Measurements from ENCODE around the gene CNOT4. TPM values are rescaled to one million over a fixed set of nuclear protein-coding genes. Genes with fewer than 3 reads are reported as not detected.

The CNOT4 gene
- total RNA-seq, 2 donors from 2014 or later, result 25.6 to 32.9 TPM

DNA sequence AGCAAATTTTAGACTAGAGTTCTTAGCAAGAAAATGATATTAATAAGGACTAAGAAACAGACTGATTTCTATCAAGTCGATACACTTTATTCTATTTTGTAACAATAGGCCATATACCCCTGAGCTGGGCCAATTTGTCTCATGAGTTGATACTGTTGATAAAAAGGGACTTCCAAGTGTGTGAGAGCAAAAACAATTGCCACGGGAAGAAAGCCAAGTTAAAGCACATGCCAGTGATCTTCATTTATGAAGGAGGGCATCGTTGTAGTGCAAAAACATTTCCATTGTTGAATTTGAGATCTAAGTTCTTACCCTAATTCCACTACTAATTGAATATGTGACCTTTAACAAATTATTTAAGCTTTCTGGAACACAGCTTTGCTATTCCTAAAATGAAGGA, 119.9 kb downstream of the CNOT4 start:
- H3K36me3 Mint-ChIP-seq, result peaks cover 7% of the 10 kb centered on the region
- H3K9me3 Mint-ChIP-seq, result no peaks in the 10 kb centered on the region
- DNase-seq (ENCODE audit: low spot score), result no peak
- no peak for ATAC-seq
- no peaks in the 10 kb centered on the region for H3K4me1 Mint-ChIP-seq (ENCODE audit: low read depth in 2 of 2)
- H3K4me3 Mint-ChIP-seq, result no peak overlapping the region
- H3K27me3 Mint-ChIP-seq, result no peaks in the 10 kb centered on the region
- no peak overlapping the region for H3K27ac Mint-ChIP-seq

DNA sequence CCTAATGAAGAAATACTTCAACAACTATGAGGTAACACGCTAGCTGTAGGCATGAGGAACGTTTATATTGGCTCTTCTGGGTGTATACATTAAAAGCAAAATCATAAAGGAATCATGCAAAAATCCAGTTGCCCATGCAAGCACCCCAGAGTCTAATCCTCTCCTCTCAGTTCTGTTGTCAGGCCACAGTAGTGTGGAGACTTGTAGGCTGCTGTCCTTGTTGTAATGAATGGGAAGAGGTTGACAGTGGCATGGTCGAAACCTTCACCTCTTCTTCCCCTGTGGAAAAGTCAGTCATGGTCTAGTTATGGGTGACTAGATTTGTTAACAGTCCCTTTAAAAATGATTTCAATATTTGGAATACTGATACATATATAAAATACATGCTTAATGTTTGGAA, 121.3 kb downstream of the CNOT4 start:
- H3K36me3 Mint-ChIP-seq, result peaks cover under 1% of the 10 kb centered on the region
- H3K27me3 Mint-ChIP-seq, result no peaks in the 10 kb centered on the region
- H3K9me3 Mint-ChIP-seq, result no peaks in the 10 kb centered on the region
- H3K4me3 Mint-ChIP-seq, result no peak overlapping the region
- ATAC-seq (no peak), DNase-seq (ENCODE audit: low spot score) (no peak)
- H3K27ac Mint-ChIP-seq, result no peak overlapping the region
- no peaks in the 10 kb centered on the region for H3K4me1 Mint-ChIP-seq (ENCODE audit: low read depth in 2 of 2)

DNA sequence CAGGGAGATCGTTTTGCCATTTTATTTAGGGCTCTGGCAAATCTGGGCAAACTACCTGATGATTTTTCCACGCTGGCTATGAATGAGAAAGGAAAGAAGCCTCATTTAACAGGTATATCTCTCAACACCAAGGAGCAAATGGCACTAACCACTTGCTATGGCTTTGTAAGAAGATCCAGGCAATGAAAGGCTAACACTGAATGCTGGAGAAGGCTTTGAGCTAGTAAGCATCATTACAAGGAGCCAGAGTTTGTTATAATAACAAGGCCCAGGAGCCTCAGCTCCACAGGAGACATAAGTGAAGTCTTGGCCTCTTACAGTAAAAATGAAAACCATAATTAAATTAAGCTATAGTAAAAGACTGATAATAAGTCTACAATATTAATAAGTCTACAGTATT, 123.1 kb downstream of the CNOT4 start:
- Mint-ChIP-seq H3K36me3 (no peaks in the 10 kb centered on the region), H3K9me3 (no peaks in the 10 kb centered on the region), H3K27me3 (no peaks in the 10 kb centered on the region)

DNA sequence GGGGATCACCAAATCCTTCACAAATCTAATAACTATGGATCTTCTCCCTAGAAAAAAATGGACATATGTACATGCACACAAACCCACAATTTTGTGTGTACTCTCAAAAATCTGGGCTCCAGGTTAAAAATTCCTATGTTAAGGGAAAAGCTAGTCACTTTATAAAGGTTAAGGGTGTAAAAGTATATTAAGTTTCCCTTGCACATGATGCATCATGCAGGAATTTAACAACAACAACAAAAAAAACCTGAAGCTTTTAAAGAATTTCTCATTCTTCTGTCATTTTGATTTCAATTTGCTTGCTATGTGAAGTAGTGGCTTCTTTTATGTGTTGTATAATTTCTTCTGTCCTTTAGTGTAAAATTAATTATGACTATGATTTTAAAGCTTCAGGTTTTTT, 123.7 kb downstream of the CNOT4 start:
- ATAC-seq (no peak), DNase-seq (ENCODE audit: low spot score) (no peak)
- H3K4me1 Mint-ChIP-seq (ENCODE audit: low read depth in 2 of 2), result no peaks in the 10 kb centered on the region
- H3K27me3 Mint-ChIP-seq, result no peaks in the 10 kb centered on the region
- H3K9me3 Mint-ChIP-seq, result no peaks in the 10 kb centered on the region
- H3K36me3 Mint-ChIP-seq, result no peaks in the 10 kb centered on the region
- no peak overlapping the region for H3K4me3 Mint-ChIP-seq
- no peak overlapping the region for H3K27ac Mint-ChIP-seq

More for the DNA sequence above, 123.1 kb downstream of the CNOT4 start:
- no peak for ATAC-seq
- H3K4me1 Mint-ChIP-seq (ENCODE audit: low read depth in 2 of 2), result no peaks in the 10 kb centered on the region
- no peak overlapping the region for H3K4me3 Mint-ChIP-seq
- no peak overlapping the region for H3K27ac Mint-ChIP-seq
- no peak for DNase-seq (ENCODE audit: low spot score)

DNA sequence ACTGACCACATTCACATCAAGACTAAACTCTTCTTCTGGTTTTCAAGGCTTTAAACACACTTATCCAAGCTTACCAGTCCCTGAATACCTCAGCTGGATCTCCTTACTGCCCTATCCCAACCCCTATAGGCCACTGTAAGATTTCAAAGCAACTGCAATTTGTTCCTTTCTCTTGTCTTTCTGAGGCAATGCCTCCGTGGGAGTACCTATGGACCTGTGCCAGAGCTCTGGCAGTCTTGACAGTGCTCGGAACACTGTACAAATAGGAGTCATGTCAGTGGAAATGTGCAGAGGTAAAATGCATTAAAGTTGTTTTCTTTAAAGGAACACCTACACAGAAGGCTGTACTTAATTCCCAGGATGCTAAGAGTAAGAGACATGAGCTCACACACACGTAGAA, 124.7 kb downstream of the CNOT4 start:
- Mint-ChIP-seq H3K4me1 (ENCODE audit: low read depth in 2 of 2) (no peaks in the 10 kb centered on the region), H3K36me3 (no peaks in the 10 kb centered on the region), H3K27ac (no peak overlapping the region), H3K9me3 (no peaks in the 10 kb centered on the region), H3K27me3 (no peaks in the 10 kb centered on the region), H3K4me3 (no peak overlapping the region)
- no peak for ATAC-seq
- DNase-seq (ENCODE audit: low spot score), result no peak

DNA sequence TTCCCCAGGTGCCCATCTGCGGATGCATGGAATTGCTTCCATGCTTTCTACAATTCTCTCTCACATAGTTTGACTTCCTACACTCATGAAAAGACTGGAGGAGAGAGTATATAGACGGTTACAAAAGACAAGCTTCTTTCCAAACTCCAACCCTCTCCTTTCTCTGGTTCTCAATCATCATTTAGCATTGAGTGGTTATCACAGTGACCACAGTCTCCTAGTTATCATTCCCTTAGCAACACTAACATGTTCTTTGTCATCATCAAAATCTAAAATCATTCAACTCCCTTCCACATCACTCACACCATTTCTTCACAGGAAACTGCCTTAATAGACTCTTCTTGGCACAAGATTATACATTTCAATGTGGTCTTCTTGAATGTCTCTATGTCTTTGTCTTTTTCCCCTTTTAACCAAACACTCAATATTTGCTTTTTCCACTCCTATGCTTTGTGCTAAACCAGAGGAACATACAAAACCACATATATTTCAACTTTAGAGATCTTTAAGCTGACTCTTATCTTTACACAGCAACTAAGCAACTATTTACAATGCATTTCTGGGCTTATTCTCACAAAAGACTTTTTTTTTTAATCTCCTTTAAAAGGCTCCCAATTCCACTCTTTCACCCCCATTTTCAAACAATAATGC, 126.3 kb downstream of the CNOT4 start:
- Mint-ChIP-seq H3K4me1 (ENCODE audit: low read depth in 2 of 2) (no peaks in the 10 kb centered on the region), H3K9me3 (no peaks in the 10 kb centered on the region), H3K27me3 (no peaks in the 10 kb centered on the region), H3K36me3 (no peaks in the 10 kb centered on the region), H3K4me3 (no peak overlapping the region), H3K27ac (no peak overlapping the region)
- ATAC-seq (peak in 1 of 2 donors; percentile 68), DNase-seq (ENCODE audit: low spot score) (no peak)

DNA sequence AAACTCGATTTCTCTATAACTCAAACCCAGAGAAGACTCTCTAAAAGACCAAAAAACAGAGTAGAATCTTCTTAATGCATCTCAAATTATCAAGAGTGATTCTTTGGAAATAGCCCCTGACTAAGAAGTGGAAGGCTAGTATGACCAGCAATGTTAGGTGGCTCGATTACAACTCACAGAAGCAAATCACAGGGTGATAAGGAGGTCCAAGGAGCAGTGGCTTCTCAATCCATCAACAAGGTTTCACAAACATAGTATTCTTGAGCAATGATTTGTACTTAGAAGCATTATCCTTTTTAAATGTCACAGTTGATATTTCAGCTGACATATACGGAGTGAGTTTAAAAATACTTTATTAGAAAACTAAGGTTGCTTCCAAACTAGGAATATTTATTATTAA, 127.7 kb downstream of the CNOT4 start:
- DNase-seq (ENCODE audit: low spot score) (no peak), ATAC-seq (no peak)
- H3K27me3 Mint-ChIP-seq, result no peaks in the 10 kb centered on the region
- H3K36me3 Mint-ChIP-seq, result no peaks in the 10 kb centered on the region
- no peaks in the 10 kb centered on the region for H3K9me3 Mint-ChIP-seq
- no peak overlapping the region for H3K27ac Mint-ChIP-seq
- H3K4me1 Mint-ChIP-seq (ENCODE audit: low read depth in 2 of 2), result no peaks in the 10 kb centered on the region
- H3K4me3 Mint-ChIP-seq, result no peak overlapping the region

DNA sequence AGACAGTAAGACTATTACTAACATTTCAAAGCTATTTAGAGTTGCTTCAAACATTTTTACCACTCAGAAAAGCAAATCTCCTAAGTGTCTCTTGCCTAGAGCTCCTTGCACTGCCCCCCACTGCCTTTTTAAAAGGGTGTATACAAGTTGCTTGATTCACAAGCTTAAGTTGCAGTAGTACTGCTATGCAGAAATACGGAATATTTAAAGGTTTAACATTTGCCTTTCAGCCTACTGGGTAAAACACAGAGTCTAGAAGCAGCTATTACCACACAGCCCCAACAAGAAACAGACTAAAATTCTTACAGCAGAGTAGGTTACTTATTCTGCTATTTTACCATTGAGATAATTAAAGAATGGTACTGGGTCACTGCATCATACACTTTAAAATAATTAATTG, 128.5 kb downstream of the CNOT4 start:
- no peak overlapping the region for H3K27ac Mint-ChIP-seq
- no peaks in the 10 kb centered on the region for H3K36me3 Mint-ChIP-seq
- no peaks in the 10 kb centered on the region for H3K9me3 Mint-ChIP-seq
- H3K4me3 Mint-ChIP-seq, result no peak overlapping the region
- no peaks in the 10 kb centered on the region for H3K4me1 Mint-ChIP-seq (ENCODE audit: low read depth in 2 of 2)
- no peaks in the 10 kb centered on the region for H3K27me3 Mint-ChIP-seq
- ATAC-seq (no peak), DNase-seq (ENCODE audit: low spot score) (no peak)

DNA sequence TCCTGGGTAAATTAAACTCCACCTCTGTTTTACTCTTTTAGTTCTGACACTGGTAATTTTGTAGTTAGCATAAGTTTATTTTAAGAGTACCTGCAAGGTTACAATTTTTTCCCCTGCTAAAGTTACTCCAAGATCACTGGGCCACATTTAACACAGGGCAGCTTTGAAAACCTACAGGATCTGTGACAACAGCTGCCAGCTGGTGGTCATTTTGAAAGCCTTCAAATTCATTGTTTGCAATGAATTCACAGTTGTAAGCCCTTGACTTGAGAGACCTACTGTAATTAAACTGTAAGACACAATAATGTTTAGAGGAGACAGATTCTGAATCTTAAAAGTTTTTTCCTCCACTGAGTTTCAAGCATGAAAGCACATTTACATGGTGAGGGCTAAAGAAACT, 129.6 kb downstream of the CNOT4 start:
- no peak for ATAC-seq
- Mint-ChIP-seq H3K9me3 (no peaks in the 10 kb centered on the region), H3K4me1 (ENCODE audit: low read depth in 2 of 2) (no peaks in the 10 kb centered on the region), H3K4me3 (no peak overlapping the region), H3K27ac (no peak overlapping the region), H3K36me3 (no peaks in the 10 kb centered on the region), H3K27me3 (no peaks in the 10 kb centered on the region)
- no peak for DNase-seq (ENCODE audit: low spot score)

DNA sequence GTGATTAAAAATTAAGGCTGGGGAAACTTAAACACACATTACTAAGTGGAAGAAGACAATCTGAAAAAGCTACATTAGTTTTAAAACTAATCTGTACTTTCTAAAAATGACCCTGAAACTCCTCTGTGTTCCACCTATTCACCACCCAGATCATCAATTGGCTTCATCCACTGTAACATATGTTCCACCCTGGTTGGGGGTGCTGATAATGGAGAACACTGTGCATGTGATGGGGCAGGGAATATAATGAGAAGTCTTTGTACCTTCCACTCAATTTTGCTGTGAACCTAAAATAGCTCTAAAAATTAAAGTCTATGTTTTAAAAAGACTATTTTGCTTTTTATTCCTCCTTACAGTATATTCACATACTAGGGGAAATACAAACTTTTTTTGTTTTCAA, 132.7 kb downstream of the CNOT4 start:
- Mint-ChIP-seq H3K36me3 (no peaks in the 10 kb centered on the region), H3K4me3 (no peak overlapping the region), H3K9me3 (no peaks in the 10 kb centered on the region), H3K27ac (no peak overlapping the region), H3K27me3 (no peaks in the 10 kb centered on the region), H3K4me1 (ENCODE audit: low read depth in 2 of 2) (no peaks in the 10 kb centered on the region)
- DNase-seq (ENCODE audit: low spot score) (no peak), ATAC-seq (no peak)

DNA sequence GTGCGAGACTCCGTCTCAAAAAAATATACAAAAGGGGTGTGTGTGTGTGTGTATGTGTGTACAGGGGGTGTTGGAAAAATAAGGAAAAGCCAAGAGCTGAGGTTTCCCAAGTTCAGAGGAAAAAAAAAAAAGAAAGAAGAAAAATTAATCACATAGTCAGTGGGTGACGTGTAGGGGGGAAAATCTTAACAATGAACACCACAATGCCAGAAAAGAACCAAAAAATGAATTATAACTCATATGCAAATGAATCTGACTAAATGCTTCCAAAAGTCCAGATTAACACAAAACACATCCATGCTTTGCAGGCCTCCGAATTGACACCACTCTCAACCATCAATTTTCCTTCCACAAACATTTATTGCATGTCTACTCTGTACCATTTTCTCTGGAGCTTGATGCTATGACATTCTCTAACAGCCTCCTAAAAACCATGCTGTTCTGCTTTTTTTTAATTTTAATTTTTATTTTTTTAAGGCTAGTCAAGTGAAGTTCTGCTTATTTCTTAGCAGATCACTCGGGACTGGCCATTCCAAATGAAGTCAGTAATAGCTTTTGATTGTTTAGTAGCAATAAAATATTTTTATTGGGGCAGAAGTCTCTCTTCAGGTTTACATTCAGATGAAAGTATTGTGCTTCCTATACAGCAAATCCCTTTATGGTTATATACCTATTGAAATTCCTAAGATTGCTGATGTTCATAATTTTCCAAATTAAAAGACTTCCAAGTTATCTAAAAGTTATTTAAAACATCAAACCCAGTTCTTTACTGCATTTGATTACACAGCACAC, 133.8 kb downstream of the CNOT4 start:
- Mint-ChIP-seq H3K27me3 (no peaks in the 10 kb centered on the region), H3K27ac (no peak overlapping the region), H3K36me3 (no peaks in the 10 kb centered on the region), H3K9me3 (no peaks in the 10 kb centered on the region), H3K4me1 (ENCODE audit: low read depth in 2 of 2) (no peaks in the 10 kb centered on the region), H3K4me3 (no peak overlapping the region)
- DNase-seq (ENCODE audit: low spot score), result no peak
- no peak for ATAC-seq

DNA sequence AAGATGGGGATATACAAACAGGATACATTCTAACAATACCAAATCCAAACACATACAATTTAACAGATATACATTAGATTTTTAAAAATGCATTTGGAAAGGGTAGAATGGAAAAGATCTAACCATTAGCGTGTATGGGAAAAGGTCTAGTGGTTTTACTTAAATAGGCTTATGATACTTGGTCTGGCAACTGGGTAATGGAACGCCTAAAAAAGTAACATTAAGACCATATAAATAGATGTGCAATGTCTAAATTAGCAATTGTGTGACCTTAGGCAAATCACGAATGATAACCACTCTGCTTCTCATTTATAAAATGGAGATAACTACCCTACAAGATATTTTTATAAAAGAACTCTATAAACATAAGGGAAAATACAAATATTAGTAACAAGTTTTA, 135.2 kb downstream of the CNOT4 start:
- peaks cover 5% of the 10 kb centered on the region for H3K36me3 Mint-ChIP-seq
- no peaks in the 10 kb centered on the region for H3K27me3 Mint-ChIP-seq
- no peaks in the 10 kb centered on the region for H3K4me1 Mint-ChIP-seq (ENCODE audit: low read depth in 2 of 2)
- no peak for DNase-seq (ENCODE audit: low spot score)
- no peak overlapping the region for H3K4me3 Mint-ChIP-seq
- H3K9me3 Mint-ChIP-seq, result no peaks in the 10 kb centered on the region
- H3K27ac Mint-ChIP-seq, result no peak overlapping the region
- no peak for ATAC-seq

DNA sequence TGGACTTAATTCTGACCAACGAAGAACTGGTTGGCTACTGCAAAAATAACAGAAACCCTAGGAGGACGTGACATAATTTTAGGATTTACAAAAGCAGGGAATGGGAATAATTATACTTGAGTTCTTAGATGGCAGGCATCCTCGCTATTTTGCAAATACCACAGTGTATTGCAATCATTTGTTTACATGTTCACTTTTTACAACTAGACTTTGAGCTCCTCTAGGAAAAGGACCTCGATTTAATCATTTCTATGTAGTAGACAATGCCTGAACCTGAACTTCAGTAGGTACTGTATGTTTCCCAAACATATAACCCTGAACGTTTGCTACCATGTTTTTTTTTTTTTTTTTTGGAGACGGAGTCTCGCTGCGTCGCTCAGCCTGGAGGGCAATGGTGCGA, 137.7 kb downstream of the CNOT4 start:
- Mint-ChIP-seq H3K4me1 (ENCODE audit: low read depth in 2 of 2) (peaks cover 0 to 3% of the 10 kb centered on the region in 2 donors), H3K27ac (no peak overlapping the region), H3K27me3 (no peaks in the 10 kb centered on the region), H3K4me3 (no peak overlapping the region), H3K9me3 (no peaks in the 10 kb centered on the region), H3K36me3 (peaks cover 5% of the 10 kb centered on the region)
- no peak for DNase-seq (ENCODE audit: low spot score)
- no peak for ATAC-seq

DNA sequence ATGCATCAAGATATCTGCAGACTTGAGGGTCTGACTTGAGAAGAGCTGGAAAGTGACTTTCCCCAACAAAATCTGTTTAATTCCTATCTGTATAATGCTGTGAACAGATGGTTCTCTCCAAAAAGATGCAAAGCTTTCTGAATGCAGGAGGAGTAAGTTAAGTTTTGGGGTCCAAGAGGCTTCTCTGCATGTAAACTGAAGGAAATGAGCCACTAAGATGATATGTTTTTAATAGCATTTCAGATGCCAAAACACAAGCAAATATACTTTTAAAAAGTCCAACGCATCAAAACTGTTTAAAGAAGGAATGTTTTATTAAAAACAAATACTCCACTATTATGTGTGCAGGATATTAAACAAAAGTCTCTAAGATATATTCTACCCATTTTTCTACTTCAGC, 139.2 kb downstream of the CNOT4 start:
- H3K36me3 Mint-ChIP-seq, result peaks cover 5% of the 10 kb centered on the region
- no peak for DNase-seq (ENCODE audit: low spot score)
- H3K4me3 Mint-ChIP-seq, result no peak overlapping the region
- ATAC-seq, result no peak
- no peaks in the 10 kb centered on the region for H3K9me3 Mint-ChIP-seq
- no peaks in the 10 kb centered on the region for H3K27me3 Mint-ChIP-seq
- no peak overlapping the region for H3K27ac Mint-ChIP-seq
- peaks cover 0 to 3% of the 10 kb centered on the region in 2 donors for H3K4me1 Mint-ChIP-seq (ENCODE audit: low read depth in 2 of 2)

DNA sequence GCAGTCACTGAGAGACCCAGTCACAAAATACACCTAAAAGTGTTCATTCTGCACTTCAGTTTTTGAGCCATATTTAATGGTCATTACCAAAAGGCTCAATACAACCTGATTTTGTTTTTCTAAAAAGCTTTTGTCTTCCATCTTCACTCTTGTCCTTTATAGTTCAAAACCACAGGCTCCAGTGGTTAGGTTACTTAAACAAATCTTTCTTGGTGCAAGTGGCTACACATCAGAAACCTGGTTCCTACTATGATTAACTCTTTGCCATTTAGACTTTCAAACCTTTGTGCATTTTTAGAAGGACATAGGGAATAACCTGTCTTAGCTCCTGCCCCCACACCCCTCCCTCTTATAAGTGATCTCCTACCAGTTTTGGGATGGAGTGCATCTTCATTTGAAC, 140.5 kb downstream of the CNOT4 start:
- Mint-ChIP-seq H3K36me3 (peaks cover 5% of the 10 kb centered on the region), H3K27me3 (no peaks in the 10 kb centered on the region), H3K4me3 (no peak overlapping the region), H3K27ac (no peak overlapping the region), H3K9me3 (no peaks in the 10 kb centered on the region), H3K4me1 (ENCODE audit: low read depth in 2 of 2) (peaks cover 0 to 6% of the 10 kb centered on the region in 2 donors)
- DNase-seq (ENCODE audit: low spot score), result no peak
- ATAC-seq, result no peak

Measured in natural killer cell treated with Interleukin-12 subunit alpha and Interleukin-12 subunit beta and Interleukin-15 and Interleukin-18, amount 100 ng/mL, for 72 hours (primary cell).